GM19463 (cell line): Measurements from ENCODE around the gene OR52D1.

Experiments used
- ATAC-seq: cut with Tn5 transposase; IDR thresholded peaks from one replicate; pipeline ENCODE4 v1.9.1; 2021; ENCODE audit warnings: mild to moderate bottlenecking, moderate library complexity; ENCODE audit not compliant: unreplicated experiment

Gene OR52D1

DNA sequence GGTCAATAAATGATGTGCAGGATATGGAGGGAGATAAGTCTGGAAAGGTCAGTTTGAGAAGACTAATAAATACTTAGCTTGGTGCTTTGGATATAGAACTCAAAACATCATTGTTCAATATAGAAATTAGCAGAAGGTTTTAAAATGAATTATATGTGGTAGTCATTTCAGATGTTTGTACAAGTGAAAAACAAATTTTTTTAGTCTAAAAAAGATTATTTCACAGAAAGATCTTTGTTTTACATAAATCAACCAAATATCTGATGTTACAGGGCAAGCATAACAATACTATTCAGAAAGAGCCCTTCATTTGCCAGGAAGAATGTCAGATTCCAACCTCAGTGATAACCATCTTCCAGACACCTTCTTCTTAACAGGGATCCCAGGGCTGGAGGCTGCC lies at the start of gene OR52D1:
Gene OR52D1 (plus strand): TSS at position 301 of the 400 bp plus-strand sequence. CDS start 22 bp downstream, at position 323.
- ATAC-seq: no peak

- ATAC-seq: no peak
Measured at GRCh38 chr11:5441414-5441813, 47.1 kb upstream of the OR52D1 start, which contains the start of gene OR51I1. OR51I1 (minus strand) TSS chr11:5441514; CDS start chr11:5441514, 0 bp downstream.

- ATAC-seq: no peak
Measured at GRCh38 chr11:5443835-5444393, 44.6 kb upstream of the OR52D1 start.

- no peak for ATAC-seq
Measured at GRCh38 chr11:5449023-5449422, 39.5 kb upstream of the OR52D1 start, which contains the start of gene OR51I2. OR51I2 (plus strand) TSS chr11:5449323; CDS start chr11:5453489, 4,166 bp downstream.

DNA sequence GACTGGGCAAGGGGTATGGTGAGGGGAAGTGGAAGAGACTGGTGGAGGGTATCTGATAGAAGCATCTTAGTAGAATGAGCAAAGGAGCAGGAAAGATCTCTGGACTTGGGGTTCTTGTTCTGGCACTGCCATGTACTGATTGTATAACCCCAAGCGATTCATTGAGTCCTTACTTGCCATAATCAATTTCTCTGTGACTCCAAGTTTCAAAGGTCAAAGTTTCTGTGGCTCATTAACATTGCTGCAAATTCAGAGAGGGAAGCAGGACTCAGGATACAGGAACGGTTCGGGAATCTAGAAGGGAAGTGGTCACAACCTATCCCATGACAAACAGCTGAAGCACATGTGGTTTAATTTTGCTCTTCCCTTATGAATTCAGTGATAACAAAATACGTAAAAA lies 39.1 kb upstream of the OR52D1 start:
- ATAC-seq: no peak

DNA sequence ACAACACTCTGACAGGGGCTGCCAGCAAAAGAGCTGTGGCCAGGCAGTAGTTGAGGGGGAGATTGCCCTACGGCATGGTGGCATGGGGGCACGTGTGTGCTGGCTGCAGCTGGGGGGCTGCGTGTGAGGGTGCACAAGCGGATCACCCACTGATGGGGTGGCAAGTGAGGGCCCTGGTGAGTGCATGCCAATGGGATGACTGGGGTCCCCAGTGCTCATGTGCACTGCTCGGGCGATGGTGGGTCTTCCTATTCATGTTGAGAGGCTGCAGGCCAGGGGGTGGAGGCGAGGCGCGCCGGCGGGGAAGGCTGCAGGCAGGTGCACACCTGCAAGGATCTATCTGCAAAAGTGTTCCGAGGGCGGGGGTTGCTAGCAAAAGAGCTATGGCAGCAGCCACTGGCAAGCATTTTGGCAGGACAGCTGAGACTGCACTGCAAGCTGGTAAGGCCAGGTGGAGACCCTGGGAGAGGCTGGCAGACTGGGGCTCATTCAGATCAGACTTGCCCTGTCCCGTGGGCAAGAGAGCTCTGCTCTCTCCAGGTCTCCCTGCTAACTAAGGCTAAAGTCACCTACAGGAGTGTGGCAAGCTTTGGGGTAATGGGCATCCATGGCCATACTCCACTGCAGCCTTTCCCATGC lies 27.4 kb upstream of the OR52D1 start:
- no peak for ATAC-seq

GRCh38 chr11:5467527-5467926 lies 21.0 kb upstream of the OR52D1 start:
- no peak for ATAC-seq

- ATAC-seq: no peak
Measured at GRCh38 chr11:5473921-5474320, 14.6 kb upstream of the OR52D1 start.

DNA sequence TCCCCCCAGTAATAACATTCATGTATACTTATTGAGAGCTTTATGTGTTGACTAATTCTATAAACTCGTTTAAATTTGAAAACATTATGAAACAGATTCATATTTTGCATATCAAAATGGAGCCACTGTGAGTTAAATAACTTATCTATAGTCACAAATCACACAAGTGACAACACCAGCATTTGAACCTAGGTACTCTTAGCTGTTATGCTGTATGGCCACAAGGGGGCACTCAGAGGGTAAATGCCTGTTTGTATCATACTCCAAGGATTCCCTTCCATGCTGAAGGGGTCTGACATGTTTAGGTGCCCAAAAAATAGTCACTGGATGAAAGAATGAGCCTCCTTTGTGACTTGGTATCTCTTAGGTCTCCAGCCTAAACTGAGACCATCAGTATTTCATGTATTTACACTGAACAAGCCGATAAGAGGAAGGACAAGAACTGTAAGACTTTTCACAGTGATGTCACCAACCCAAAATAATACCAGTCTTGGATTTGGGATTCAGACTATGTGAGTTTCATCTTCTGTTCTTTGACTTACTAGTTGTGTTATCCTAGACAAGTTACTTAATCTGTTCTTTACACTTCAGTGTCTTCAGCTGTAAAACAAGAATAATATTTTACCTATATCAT lies 12.2 kb upstream of the OR52D1 start:
- ATAC-seq: peak; percentile 88

DNA sequence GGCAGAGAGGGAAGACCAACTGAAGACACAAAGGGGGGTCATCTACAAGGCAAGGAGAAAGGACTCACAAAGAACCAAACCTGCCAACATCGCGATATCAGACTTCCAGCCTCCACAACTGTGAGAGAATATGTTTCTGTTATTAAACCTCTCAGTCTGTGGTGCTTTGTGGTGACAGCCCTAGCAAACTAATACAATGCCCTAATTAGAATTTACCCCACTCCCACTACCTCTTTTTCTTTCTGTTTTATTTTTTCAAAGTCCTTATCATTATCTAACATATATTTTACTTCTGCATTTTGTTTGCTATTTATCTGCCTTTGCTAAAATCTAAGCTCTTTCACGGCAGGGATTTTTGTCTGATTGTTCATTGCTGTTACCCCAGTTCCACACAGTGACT lies 2.5 kb upstream of the OR52D1 start:
- no peak for ATAC-seq

DNA sequence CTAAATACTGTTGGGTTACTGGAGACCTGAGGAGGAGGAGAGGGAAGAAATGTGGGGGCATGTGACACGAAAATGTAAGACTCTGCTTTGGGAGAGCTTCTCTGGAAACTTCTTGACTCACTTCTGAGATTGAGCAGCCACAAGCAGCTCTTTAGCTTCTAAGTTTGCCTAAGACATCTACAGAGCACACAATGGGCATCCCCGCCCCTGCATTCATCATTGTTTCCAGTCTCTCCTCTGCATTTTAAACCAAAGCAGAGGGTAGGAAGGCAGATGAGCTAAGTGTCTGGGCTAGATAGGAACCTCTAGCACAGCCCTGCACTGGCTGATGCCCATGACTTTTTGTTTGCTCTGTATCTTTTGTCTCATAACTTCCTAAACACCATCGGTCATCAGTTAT lies 2.1 kb upstream of the OR52D1 start:
- no peak for ATAC-seq

- ATAC-seq: no peak
Measured at GRCh38 chr11:5488798-5489399, 414 bp downstream of the OR52D1 start.

DNA sequence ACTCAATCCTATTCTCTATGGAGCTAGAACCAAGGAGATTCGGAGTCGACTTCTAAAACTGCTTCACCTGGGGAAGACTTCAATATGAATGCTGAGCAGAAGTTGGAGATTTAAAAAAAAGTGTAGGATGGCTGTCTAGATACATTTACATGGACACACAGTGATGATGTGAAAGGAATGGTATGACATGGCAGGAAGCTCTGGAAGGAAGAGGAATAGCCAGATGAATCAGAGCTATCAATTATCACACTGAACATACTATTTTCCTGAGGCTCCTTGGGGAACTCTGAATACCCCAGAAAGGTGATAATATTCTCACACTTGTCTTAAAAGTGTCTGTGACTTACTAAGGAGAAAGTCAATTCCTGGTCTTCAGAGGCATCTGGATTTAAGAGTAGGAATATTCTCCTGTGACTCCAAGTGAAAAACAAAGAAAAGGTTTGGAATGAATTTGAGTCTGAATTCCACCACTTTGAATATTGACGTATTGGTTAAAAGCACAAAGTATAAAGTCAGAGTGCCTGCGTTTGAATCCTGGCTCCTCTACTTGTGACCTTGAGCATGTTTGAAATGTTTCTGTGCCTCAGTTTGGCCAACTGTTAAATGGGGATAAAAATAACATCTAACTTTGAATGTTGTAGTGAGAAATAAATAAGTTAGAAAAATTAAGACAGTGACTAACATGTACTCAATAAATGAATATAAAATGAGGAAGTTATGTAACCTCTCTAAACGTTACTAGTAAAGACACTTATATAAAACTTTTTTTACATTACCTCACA lies 1.3 kb downstream of the OR52D1 start:
- ATAC-seq: no peak

GRCh38 chr11:5499671-5500070 lies 11.2 kb downstream of the OR52D1 start:
- ATAC-seq: no peak

- ATAC-seq: peak; percentile 65
Measured at GRCh38 chr11:5500393-5500801, 11.9 kb downstream of the OR52D1 start.

DNA sequence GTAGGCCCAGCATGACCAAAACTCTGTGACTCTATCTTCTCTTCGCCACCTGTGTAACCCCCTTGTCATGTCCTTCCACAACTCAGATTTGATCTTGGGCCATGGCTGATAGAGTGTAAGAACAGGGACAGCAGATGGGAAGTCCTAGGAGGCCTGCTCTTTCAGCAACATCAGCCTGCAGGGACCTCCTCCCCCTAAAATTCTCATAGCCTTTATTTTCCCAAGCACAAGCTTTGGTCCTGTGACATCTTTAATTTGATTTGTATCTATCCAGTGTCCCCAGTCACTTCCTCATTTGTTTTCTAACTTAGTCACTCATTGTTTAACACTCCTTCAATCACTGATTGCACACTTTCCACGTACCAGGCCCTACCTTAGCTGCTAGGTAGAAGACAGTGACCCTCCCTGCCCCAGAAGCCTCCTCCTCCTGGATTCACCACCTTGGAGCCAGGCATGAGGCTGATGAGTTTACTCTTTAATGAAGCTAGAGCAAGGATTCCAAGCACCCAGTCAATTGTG lies 16.0 kb downstream of the OR52D1 start:
- no peak for ATAC-seq

GRCh38 chr11:5505363-5506048 lies 17.0 kb downstream of the OR52D1 start:
- ATAC-seq: no peak

DNA sequence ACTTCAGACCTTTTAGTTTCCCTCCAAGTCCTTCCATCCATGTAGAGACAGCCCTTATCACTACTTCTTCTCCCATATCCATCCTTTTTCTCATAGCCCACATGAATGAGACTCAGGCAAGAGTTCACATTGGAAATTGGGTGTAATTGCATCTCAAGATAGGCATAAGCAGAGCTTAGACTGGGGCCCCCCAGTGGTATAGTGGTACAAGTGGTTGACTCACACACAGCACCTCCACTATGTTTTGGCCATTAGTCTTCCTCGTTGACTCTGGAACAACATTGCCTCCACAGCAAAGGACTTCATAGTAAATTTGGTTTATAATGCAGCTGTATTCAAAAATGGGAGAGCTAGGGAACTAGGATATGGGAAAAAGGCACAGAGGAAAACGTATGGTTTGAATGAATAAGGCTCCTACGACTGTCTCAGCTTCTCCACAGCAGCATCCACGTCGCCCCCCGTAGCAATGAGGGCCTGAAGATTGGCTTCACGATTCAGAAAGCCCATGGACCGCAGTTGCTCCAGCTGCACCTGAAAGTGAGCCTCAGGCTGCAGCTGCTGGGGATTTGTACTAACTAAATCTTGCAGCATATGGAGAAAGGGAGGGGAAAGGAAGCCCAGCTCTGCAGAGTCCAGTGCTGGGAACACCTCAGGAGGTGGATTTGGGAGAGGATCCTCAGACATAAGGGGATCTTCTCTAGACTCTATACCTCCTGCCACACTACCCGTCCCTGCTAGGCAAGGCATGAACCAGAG lies 18.9 kb downstream of the OR52D1 start:
- ATAC-seq: no peak

DNA sequence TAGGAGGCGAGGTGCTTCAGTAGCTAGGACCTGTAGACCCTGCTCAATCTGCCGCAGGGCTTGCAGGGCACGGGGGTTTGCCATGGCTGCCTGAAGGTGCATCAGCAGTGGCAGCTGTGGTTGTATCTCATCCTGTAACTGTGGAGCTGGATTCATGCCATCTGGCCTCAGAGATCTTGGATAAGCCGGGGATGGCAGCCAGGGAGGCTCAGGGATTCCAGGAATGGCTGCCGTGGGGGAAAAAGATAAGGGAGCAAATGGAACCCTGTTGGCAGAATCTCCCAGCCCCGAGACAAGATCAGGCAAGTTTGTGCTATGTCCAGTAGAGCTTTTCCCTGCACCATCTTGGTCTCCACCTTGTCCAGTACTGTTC lies 19.4 kb downstream of the OR52D1 start:
- no peak for ATAC-seq

- ATAC-seq: no peak
Measured at GRCh38 chr11:5508605-5509004, 20.1 kb downstream of the OR52D1 start.
